IPS DF 4.7 (cell line): ENCODE measurements around the gene DCPS.

Source experiments
- DNase-seq: peaks from one replicate; pipeline ENCODE4 v3.0.0-alpha.2; 2013; ENCODE audit warnings: low spot score; ENCODE audit errors: extremely low read depth

The DCPS gene

GRCh38 chr11:126328001-126328390, 24.1 kb downstream of the DCPS start:
- DNase-seq = no peak

GRCh38 chr11:126328444-126328843, 24.6 kb downstream of the DCPS start:
- no peak for DNase-seq

- DNase-seq = no peak
These were observed 25.2 kb downstream of the DCPS start for GRCh38 chr11:126328938-126329643.

GRCh38 chr11:126329644-126330211, 25.9 kb downstream of the DCPS start:
- no peak for DNase-seq

DNA sequence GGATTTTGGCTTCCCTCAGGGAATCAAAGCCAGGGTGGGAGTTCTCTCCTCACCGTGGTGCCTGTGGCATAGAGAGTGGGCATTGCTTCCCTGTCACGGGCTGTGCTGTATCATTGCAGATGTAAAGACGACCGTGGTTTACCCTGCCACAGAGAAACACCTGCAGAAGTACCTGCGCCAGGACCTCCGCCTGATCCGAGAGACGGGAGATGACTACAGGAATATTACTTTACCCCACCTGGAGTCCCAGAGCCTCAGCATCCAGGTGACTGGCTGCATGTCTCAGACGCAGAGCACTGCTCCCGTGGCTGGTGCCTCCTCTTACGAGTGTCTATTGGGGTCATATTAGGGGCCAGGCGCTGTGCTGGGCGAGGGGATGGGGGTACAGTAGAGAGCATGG, 27.4 kb downstream of the DCPS start:
- DNase-seq = no peak

GRCh38 chr11:126332221-126332711, 28.4 kb downstream of the DCPS start:
- no peak for DNase-seq

- no peak for DNase-seq
These were observed 29.3 kb downstream of the DCPS start for GRCh38 chr11:126333142-126333541.

GRCh38 chr11:126334659-126335462, 31.0 kb downstream of the DCPS start:
- DNase-seq = no peak

- no peak for DNase-seq
These were observed 31.6 kb downstream of the DCPS start for GRCh38 chr11:126335463-126335760.

- no peak for DNase-seq
These were observed 32.3 kb downstream of the DCPS start for GRCh38 chr11:126336138-126336541.

- DNase-seq = no peak
These were observed 32.8 kb downstream of the DCPS start for GRCh38 chr11:126336671-126337101.

DNA sequence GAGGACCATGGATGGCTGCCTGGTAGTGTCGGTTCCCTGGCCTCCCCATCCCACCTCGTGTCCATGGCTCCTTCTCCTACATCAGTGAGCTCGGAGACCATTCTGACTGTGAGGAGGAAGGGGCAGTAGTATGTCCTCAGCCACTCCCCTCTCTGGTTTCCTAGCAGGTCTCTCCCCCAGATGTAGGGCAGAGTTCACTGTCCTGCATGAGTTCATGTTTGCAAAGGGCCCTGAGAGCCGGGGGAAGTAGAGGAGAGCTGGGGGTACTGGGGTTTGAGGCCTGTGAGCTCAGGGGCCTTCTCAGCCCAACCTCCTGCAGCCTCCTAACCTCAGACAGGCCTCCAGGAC, 33.2 kb downstream of the DCPS start:
- DNase-seq = no peak

DNA sequence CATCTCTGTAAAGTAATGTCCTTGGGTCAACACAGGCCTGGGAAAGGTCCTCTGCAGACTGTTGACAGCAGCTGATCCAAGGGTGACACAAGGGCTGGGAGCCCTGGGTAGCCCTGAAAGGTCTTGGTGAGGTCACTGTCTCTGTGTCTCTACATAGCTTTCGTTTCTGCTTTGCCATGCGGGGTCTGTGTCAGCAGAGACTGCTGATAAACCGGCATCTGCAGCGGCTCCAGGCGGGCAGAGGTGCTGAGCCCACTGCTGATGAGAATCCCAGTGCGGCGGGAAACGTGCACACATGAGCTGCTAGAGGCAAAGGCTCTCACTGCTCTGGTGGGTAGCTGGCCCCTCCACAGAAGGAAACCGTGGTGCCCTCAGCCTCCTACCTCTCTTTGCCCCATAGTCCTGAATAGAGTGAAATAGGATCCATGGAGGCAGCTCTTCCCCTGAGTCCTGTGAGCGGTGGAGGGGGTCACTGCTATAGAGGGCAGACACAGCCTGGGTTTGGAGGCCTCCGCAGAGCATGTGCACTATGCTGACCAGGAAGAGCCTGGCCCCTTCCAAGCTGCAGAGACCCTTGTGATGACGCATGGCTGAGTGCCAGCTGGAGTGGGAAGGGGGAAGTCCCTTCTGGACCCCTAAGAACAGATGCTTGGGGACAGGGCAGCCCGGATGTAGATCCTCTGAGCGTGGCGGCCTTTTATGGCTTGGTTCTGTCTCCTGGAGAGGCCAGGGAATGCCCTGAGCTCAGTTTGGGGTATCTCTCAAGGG, 33.8 kb downstream of the DCPS start:
- DNase-seq = no peak

DNA sequence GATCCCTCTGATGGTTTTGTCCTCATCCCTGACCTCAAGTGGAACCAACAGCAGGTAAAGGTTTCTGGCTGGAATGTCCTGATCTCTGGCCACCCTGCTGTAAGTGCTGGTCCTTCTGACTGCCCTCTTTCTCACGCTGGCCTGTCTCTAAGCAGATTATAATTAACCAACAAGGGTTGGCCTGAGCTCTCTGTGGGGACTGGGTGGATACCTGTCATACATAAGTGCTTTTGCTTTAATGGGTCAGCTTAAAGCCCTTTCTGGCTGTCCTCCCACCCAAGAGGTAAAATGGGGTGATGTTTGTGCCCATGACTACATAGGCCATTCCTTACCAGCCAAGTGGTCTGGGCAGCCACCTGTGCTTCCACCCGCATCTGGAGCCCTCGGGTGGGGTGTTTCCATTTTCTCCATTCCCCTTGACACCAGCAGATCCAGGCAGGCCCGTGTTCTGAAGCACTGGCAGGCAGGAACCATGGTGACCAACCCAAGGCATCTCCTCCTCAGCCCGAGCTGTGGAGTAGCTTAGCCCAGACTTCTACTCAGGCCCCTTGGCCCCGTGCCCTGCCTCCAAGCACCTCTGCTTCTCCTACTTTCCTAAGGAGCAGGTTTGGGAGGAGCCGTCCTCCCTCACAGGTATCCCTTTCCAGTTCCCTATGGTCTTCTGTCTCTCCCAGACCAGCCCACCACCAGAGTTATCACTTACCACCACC, 34.6 kb downstream of the DCPS start:
- DNase-seq = no peak

DNA sequence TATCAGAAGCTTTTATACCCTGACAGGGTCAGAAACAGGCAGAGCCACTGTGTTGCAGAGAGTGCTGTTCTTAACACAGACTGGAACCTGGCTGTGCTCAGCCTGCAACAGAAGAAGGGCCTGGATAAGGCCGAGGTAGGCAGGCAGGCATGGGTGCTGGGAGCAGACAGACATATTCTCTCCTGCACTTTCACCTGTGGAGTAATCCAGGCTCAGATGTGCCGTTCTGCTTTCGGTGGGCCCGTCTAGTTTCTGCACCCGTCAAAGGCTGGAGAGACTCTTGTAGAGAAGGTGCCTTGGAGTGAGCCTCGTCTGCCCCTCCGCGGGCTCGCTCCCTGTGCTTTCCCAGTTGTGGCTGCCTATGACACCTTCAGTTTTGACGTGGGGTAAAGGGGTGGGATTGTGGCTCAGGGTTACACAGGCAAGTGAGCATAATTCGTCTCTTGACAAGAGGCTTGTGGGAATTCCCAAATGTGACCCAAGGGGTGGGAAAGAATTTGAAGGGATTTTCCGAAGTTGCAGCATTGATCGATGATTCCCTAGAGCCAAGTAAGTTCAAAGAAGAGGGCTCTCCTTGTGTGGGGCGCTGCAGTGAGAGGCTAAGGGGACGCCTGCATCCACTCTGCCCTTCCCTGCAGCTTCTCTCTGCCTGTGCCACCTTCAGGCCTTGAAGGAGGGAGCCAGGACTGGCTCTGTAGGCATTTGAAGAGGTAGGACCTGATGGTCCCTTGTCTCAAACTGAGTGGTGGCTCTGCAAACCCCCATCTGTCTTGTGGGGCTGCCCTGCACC, 35.4 kb downstream of the DCPS start:
- DNase-seq = no peak

DNA sequence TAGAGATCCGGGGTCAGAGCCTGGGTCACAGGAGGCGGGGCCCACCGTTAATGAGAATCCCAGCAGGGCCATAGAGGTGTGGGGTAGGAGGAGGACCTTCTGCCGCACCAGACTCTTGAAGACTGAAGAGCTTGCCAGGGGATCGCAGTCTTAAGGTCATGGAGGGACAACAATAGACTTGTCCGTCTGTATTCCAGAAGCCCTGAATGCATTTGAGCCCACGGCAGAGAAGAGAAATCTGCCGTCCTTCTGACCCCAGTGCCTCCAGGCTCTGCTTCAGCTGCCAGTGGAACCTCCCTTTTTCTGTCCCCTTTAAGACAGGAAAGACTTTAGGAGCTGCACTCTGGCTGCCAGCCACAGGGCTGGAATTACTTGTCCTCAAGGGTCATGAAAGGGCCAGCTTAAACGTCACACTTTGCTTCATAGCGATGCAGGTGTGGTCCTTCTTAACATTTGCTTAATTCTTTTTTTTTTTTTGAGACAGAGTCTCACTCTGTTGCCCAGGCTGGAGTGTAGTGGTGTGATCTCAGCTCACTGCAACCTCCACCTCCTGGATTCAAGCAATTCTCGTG, 36.1 kb downstream of the DCPS start:
- DNase-seq = no peak

GRCh38 chr11:126340960-126341606, 37.2 kb downstream of the DCPS start:
- DNase-seq = no peak

DNA sequence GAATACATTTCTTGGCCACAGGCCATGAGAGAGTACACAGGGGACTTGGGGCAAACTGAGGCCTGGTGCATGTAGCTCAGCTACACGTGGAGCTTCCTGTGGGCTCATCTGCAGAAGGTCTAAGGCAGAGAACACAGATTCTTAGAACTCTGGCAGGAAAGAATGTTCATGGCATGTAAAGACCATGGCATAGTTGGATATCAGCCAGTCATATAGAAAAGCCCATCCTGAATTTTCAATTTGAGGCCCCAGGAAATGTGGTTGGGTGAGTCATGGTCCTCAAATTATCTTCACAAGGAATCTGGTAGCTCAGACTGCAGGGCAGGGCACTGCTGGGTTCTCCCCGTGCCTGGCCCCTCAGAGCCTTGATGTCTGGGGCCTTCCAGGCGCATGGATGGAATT, 37.9 kb downstream of the DCPS start:
- no peak for DNase-seq

DNA sequence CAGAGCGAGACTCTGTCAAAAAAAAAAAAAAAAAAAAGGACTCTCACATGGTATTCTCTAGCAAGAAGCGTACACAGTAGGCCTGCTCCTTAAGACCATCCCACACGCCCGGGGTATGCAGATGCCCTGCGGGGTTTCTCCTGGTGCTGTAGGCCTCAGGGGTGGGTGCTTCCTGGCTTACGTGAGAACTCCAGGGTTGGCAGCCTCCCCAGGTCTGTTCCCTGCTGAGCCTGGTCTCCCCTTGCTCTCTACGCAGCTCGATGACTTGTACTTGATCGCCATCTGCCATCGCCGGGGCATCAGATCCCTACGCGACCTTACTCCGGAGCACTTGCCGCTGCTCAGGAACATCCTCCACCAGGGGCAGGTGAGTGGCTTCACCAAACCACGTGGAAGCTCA, 39.2 kb downstream of the DCPS start:
- no peak for DNase-seq
